Myocyte (in vitro differentiated cells): ENCODE results near the gene GPRC5D. TPM values are rescaled to one million over a fixed set of nuclear protein-coding genes. Genes with fewer than 3 reads are reported as not detected.

Experiments used
- DNase-seq: peaks from one replicate; pipeline ENCODE4 v3.0.0-alpha.2; 2012; ENCODE audit warnings: low read depth
- total RNA-seq: library from RNA; depleted of rRNA; stranded (reverse); fragments of >200 nt; gene quantifications from 2 replicates; pipeline ENCODE4 v1.2.3, GENCODE V29; 2014

GPRC5D gene
- total RNA-seq, 1 donor from 2014 or later, result not detected

- no peak for DNase-seq
Observed at GRCh38 chr12:12909228-12909994, 42.6 kb downstream of the GPRC5D start.

GRCh38 chr12:12908711-12909110 is 43.3 kb downstream of the GPRC5D start:
- DNase-seq, result no peak

- DNase-seq, result no peak
Observed at GRCh38 chr12:12908252-12908651, 43.7 kb downstream of the GPRC5D start.

GRCh38 chr12:12907552-12907951 is 44.4 kb downstream of the GPRC5D start:
- no peak for DNase-seq

GRCh38 chr12:12903642-12904609 is 48.0 kb downstream of the GPRC5D start:
- DNase-seq, result no peak

GRCh38 chr12:12902036-12902435 is 49.9 kb downstream of the GPRC5D start:
- DNase-seq, result no peak

GRCh38 chr12:12901158-12901791 is 50.7 kb downstream of the GPRC5D start:
- peak; percentile 66 for DNase-seq

GRCh38 chr12:12900786-12901157 is 51.2 kb downstream of the GPRC5D start:
- DNase-seq, result no peak

- peak; percentile 69 for DNase-seq
Observed at GRCh38 chr12:12899530-12900380, 52.2 kb downstream of the GPRC5D start.

GRCh38 chr12:12898911-12899511 is 53.0 kb downstream of the GPRC5D start:
- DNase-seq, result no peak

GRCh38 chr12:12898136-12898717 is 53.7 kb downstream of the GPRC5D start:
- DNase-seq, result no peak

- no peak for DNase-seq
Observed at GRCh38 chr12:12897302-12897701, 54.7 kb downstream of the GPRC5D start.

GRCh38 chr12:12896260-12896659 is 55.7 kb downstream of the GPRC5D start:
- DNase-seq, result no peak

GRCh38 chr12:12893438-12893837 is 58.5 kb downstream of the GPRC5D start:
- DNase-seq, result no peak

- no peak for DNase-seq
Observed at GRCh38 chr12:12892681-12893141, 59.3 kb downstream of the GPRC5D start.

GRCh38 chr12:12891881-12892355 is 60.1 kb downstream of the GPRC5D start:
- DNase-seq, result no peak

GRCh38 chr12:12891080-12891880 is 60.7 kb downstream of the GPRC5D start, which contains the start of gene GPRC5A:
Gene GPRC5A (plus strand): TSS chr12:12891562. CDS start chr12:12908250, 16,688 bp downstream.
- peak; percentile 86 for DNase-seq
